Esophagus muscularis mucosa (tissue), 4 donors: ENCODE data around the gene CD163. TPM values are rescaled to one million over a fixed set of nuclear protein-coding genes. Genes with fewer than 3 reads are reported as not detected.

Source experiments
- DNase-seq: peaks from one replicate; pipeline ENCODE4 v3.0.0-alpha.2; 2017; ENCODE audit errors: extremely low spot score
- H3K27ac ChIP-seq, 4 donors: fragments of 200-600 bp; sonication (generic); replicated peaks in 1 of 4; 1 replicate in 3 of 4; 2 replicates in 1 of 4; pipeline ENCODE4 v1.5.1; 2016 to 2019; ENCODE audit warnings: mild to moderate bottlenecking in 1 of 4
- H3K27me3 ChIP-seq, 4 donors: fragments of 200-600 bp; sonication (generic); one replicate each; pipeline versions ENCODE4 v1.5.1 to v1.6.0; 2016 to 2019
- H3K36me3 ChIP-seq, 4 donors: fragments of 200-600 bp; sonication (generic); one replicate each; pipeline ENCODE4 v1.5.1; 2016 to 2019
- H3K4me1 ChIP-seq, 4 donors: fragments of 200-600 bp; sonication (generic); one replicate each; pipeline ENCODE4 v1.5.1; 2016 to 2019
- H3K4me3 ChIP-seq, 4 donors: fragments of 200-600 bp; sonication (generic); 1 replicate in 2 of 4; 2 replicates in 2 of 4; pipeline ENCODE4 v1.5.1; 2016 to 2019; ENCODE audit warnings: mild to moderate bottlenecking in 4 of 4, moderate library complexity in 1 of 4
- H3K9me3 ChIP-seq, 4 donors: fragments of 200-600 bp; sonication (generic); 1 replicate in 3 of 4; 2 replicates in 1 of 4; pipeline ENCODE4 v1.5.1; 2016 to 2019
- EP300 ChIP-seq: sonication (generic); formaldehyde crosslinking; IDR thresholded peaks from one replicate; pipeline ENCODE4 v1.6.1; 2017; ENCODE audit warnings: antibody characterized with exemption
- POLR2A ChIP-seq: fragments of 450-650 bp; IDR thresholded peaks from one replicate; pipeline ENCODE4 v1.6.1; 2017; ENCODE audit warnings: antibody characterized with exemption, moderate library complexity, mild to moderate bottlenecking, low read depth
- POLR2AphosphoS5 ChIP-seq, 2 donors: sonication (generic); formaldehyde crosslinking; IDR thresholded peaks; one replicate each; pipeline ENCODE4 v1.6.1; 2017; ENCODE audit warnings: antibody characterized with exemption in 2 of 2
- WGBS: methylation state at CpG from one replicate; pipeline ENCODE4 v1.1.5; 2018; 5-methylcytosine and 5-hydroxymethylcytosine counted together
- intact Hi-C: fragments of 100-400 bp; cut with DNase I; formaldehyde crosslinking; loops from one replicate; pipeline ENCODE4 v1.15.1; 2023
- total RNA-seq, 4 donors: library from RNA; depleted of rRNA; stranded (reverse); fragments of >200 nt; gene quantifications; one replicate each; pipeline versions ENCODE4 v1.1.0 to v1.2.1, GENCODE V29; 2016
- TF ChIP-seq, protein P1 (sequence below), 3 experiments: fragments of 200-600 bp in 2 of 3; fragments of 450-650 bp in 1 of 3; sonication (generic) in 2 of 3; IDR thresholded peaks; one replicate each; pipeline ENCODE4 v1.5.1; 2017 to 2019; ENCODE audit warnings: antibody characterized with exemption in 3 of 3, mild to moderate bottlenecking in 2 of 3, moderate library complexity in 1 of 3

CD163 gene
- total RNA-seq, 4 donors from 2014 or later = 96.0 to 327 (median 203) TPM

GRCh38 chr12:7483343-7483742, 20.2 kb downstream of the CD163 start:
- Histone ChIP-seq H3K27ac (no peak overlapping the region), H3K36me3 (no peaks in the 10 kb centered on the region), H3K4me1 (no peaks in the 10 kb centered on the region), H3K9me3 (no peaks in the 10 kb centered on the region), H3K27me3 (no peaks in the 10 kb centered on the region), H3K4me3 (no peak overlapping the region)
- no peak for TF ChIP-seq POLR2AphosphoS5 (IDR thresholded peaks at IDR 0.05)
- no peak for DNase-seq
- intact Hi-C loops = no loop called here
- WGBS = 69% methylated on average over 5 of the region's 5 CpGs

DNA sequence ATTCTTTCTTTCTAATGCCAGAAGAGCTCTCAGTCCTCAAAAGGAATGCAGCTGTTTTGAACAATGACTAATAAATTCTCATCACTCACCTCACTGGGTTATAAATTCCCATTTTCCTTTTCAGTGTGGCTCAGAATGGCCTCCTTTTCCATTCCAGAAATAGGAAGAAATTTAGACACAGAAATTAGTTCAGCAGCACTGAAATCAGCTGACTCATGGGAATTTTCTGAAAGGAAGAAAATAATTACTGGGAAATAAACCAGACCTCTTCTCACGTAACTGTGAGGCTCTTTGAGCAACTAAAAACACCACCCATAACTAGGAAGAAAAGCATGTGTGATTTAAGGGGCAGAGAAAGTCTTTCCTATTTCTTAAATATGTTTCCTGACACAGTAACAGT, 23.8 kb downstream of the CD163 start:
- no peaks in the 10 kb centered on the region for H3K4me1 ChIP-seq
- intact Hi-C loops = no loop called here
- H3K27me3 ChIP-seq = no peaks in the 10 kb centered on the region
- no peak overlapping the region for H3K4me3 ChIP-seq
- no peaks in the 10 kb centered on the region for H3K36me3 ChIP-seq
- TF ChIP-seq EP300 (no peak), POLR2AphosphoS5 (IDR thresholded peaks at IDR 0.05) (no peak), POLR2A (no peak)
- TF ChIP-seq, protein P1, sequence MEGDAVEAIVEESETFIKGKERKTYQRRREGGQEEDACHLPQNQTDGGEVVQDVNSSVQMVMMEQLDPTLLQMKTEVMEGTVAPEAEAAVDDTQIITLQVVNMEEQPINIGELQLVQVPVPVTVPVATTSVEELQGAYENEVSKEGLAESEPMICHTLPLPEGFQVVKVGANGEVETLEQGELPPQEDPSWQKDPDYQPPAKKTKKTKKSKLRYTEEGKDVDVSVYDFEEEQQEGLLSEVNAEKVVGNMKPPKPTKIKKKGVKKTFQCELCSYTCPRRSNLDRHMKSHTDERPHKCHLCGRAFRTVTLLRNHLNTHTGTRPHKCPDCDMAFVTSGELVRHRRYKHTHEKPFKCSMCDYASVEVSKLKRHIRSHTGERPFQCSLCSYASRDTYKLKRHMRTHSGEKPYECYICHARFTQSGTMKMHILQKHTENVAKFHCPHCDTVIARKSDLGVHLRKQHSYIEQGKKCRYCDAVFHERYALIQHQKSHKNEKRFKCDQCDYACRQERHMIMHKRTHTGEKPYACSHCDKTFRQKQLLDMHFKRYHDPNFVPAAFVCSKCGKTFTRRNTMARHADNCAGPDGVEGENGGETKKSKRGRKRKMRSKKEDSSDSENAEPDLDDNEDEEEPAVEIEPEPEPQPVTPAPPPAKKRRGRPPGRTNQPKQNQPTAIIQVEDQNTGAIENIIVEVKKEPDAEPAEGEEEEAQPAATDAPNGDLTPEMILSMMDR (IDR thresholded peaks at IDR 0.05) = no peak
- H3K27ac ChIP-seq = no peak overlapping the region
- no peak for DNase-seq
- H3K9me3 ChIP-seq = no peaks in the 10 kb centered on the region
- WGBS = 18% methylated on average over 1 of the region's 1 CpG

DNA sequence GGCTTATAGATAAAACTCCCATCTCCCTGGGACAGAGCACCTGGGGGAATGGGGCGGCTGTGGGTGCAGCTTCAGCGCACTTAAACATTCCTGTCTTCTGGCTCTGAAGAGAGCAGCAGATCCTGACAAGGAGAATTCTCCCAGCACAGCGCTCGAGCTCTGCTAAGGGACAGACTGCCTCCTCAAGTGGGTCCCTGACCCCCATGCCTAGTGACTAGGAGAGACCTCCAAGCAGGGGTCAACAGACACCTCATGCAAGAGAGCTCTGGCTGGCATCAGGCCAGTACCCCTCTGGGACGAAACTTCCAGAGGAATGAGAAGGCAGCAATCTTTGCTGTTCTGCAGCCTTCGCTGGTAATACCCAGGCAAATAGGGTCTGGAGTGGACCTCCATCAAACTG, 31.5 kb downstream of the CD163 start:
- Histone ChIP-seq H3K27ac (no peak overlapping the region), H3K27me3 (no peaks in the 10 kb centered on the region), H3K36me3 (no peaks in the 10 kb centered on the region), H3K9me3 (peaks cover 0 to 4% (median 0%) of the 10 kb centered on the region in 4 donors), H3K4me3 (no peak overlapping the region), H3K4me1 (no peaks in the 10 kb centered on the region)
- intact Hi-C loops = no loop called here
- no peak for DNase-seq
- 100% methylated on average over 1 of the region's 6 CpGs for WGBS
- TF ChIP-seq EP300 = no peak
- no peak for TF ChIP-seq POLR2AphosphoS5 (IDR thresholded peaks at IDR 0.05)
- TF ChIP-seq, protein P1 (IDR thresholded peaks at IDR 0.05) = no peak
- no peak for TF ChIP-seq POLR2A

DNA sequence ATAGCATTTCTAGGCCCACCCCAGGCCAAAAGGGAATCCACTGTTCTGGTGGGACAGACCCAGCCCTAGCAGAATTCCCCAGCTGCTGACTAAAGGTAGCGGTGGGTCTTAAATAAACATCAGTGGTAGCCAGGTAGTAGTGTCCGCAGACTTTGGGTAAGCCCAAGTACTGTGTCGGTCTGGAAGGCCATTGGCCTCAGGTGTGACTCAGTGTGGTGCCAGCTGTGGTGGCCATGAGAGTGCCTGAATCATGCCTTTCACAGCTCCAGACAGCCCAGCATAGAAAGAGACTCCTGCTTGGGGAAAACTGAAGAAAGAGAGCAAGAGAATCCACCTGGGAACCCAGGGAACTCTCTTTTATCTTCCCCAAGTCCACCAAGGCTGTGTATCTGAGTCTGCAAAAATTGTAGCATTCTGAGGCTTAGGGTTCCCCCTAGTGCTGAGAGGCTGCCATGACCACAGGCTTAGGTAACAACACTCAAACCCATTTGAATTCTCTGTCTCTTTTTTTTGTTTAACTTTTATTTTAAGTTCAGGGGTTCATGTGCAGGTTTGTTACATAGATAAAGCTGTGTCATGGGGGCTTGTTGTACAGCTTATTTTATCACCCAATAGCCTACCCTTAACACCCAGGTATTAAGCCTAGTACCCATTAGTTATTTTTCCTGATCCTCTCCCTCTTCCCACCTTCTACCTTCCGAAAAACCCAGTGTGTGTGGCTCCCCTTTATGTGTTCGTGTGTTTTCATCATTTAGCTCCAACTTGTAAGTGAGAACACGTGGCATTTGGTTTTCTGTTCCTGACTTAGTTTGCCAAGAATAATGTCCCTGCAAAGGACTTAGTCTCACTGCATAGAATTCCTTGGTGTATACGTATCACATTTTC, 43.0 kb downstream of the CD163 start:
- intact Hi-C loops = no loop called here
- no peak overlapping the region for H3K4me3 ChIP-seq
- no peak overlapping the region for H3K27ac ChIP-seq
- H3K36me3 ChIP-seq = no peaks in the 10 kb centered on the region
- WGBS = 56% methylated on average over 6 of the region's 7 CpGs
- H3K4me1 ChIP-seq = no peaks in the 10 kb centered on the region
- DNase-seq = no peak
- TF ChIP-seq POLR2A = no peak
- TF ChIP-seq, protein P1 (IDR thresholded peaks at IDR 0.05) = peak; percentile 34 to 64 (median 41)
- H3K27me3 ChIP-seq = no peaks in the 10 kb centered on the region
- no peaks in the 10 kb centered on the region for H3K9me3 ChIP-seq

DNA sequence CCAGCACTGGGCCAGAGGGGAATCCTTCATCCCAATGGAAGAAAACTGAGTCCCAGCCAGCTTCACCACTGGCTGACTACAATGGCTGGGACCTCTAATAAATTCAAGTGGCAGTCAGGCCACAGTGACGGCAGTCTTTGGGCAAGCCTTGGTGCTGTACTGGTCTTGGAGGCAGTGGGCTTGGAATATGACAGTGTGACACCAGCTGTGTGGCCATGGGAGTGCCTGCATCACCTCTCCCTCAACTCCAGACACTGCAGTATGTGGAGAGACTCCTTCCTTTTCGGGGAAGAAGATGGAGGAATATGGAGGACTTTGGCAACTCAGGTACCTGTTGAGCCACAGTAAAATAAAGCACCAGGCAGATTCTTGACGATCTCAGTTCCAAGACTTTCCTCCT, 43.6 kb downstream of the CD163 start:
- DNase-seq = no peak
- Histone ChIP-seq H3K4me3 (no peak overlapping the region), H3K36me3 (no peaks in the 10 kb centered on the region), H3K27ac (no peak overlapping the region), H3K4me1 (no peaks in the 10 kb centered on the region), H3K9me3 (no peaks in the 10 kb centered on the region), H3K27me3 (no peaks in the 10 kb centered on the region)
- TF ChIP-seq, protein P1 (IDR thresholded peaks at IDR 0.05) = no peak
- no peak for TF ChIP-seq POLR2A
- TF ChIP-seq POLR2AphosphoS5 (IDR thresholded peaks at IDR 0.05) = no peak
- no peak for TF ChIP-seq EP300
- 52% methylated on average over 2 of the region's 3 CpGs for WGBS
- intact Hi-C loops = loop anchor here (2.0 kb wide), 1 partner anchor 237 kb away; no protein-coding TSS in a partner anchor
